GM12874 (cell line): ENCODE data around the gene RORC.

Source experiments
- TF ChIP-seq, protein P1 (sequence below): IDR thresholded peaks from 2 replicates; pipeline ENCODE4 v1.5.1; 2011; ENCODE audit warnings: low read depth, mild to moderate bottlenecking, control low read depth, low read length, moderate library complexity; ENCODE audit not compliant: insufficient read depth

Gene RORC

DNA sequence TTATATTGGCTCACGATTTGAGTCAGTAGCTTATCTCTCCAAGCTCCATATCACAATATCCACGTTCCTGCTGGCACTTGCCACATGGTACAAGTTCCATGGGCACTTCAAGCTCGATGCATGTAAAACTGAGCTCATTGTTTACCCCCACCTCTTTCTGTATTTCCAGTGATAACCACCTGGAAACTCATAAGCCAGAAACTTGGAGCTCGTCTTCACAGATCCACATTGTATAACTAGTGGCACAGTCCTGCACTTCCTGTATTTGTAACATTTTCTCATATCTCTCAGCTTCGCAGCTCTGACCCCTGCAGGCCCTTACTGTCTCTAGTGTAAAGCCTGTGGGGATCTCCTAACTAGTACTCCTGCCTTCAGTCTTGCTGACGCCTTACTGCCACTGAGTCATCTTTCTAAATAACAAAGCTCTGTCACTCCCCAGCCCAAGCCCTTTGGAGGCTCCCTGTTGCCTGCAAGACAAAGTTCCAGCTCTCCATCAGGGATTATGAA is 14.5 kb upstream of the RORC start:
- TF ChIP-seq, protein P1, sequence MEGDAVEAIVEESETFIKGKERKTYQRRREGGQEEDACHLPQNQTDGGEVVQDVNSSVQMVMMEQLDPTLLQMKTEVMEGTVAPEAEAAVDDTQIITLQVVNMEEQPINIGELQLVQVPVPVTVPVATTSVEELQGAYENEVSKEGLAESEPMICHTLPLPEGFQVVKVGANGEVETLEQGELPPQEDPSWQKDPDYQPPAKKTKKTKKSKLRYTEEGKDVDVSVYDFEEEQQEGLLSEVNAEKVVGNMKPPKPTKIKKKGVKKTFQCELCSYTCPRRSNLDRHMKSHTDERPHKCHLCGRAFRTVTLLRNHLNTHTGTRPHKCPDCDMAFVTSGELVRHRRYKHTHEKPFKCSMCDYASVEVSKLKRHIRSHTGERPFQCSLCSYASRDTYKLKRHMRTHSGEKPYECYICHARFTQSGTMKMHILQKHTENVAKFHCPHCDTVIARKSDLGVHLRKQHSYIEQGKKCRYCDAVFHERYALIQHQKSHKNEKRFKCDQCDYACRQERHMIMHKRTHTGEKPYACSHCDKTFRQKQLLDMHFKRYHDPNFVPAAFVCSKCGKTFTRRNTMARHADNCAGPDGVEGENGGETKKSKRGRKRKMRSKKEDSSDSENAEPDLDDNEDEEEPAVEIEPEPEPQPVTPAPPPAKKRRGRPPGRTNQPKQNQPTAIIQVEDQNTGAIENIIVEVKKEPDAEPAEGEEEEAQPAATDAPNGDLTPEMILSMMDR: no peak

DNA sequence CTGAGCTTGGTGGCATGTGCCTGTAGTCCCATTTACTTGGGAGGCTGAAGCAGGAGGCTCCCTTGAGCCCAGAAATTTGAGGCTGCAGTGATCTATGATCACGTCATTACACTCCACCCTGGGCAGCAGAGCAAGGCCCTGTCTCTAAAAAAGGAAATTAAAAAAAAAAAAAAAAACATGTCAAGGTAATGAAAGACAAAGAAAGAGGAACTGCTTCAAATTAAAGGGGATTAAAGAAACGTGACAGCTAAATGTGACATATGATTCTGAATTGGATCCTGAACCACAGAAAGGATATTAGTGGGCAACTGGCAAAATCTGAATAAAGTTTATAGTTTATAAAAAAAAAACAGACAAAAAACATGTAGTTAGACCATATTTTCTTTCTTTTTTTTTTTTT is 11.8 kb upstream of the RORC start:
- TF ChIP-seq, protein P1: no peak

DNA sequence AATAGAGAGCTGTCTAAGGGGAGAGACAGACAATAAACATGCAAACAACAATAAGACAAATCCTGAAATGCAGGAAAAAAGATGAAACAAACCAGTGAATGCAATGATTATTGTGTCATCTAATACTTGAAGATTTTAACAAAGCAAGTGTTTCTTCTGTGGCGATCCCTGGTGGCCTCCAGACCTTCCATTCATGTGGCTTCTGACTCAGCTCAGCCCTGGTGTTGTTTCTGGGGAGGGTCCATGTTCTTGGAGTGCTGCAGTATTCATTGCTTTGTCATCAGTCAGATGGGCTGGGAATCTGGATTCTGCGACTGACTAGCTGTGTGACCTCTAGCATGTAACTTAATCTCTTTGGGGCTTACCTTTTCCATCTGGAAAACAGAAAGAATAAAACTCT is 9.5 kb upstream of the RORC start:
- TF ChIP-seq, protein P1: no peak

DNA sequence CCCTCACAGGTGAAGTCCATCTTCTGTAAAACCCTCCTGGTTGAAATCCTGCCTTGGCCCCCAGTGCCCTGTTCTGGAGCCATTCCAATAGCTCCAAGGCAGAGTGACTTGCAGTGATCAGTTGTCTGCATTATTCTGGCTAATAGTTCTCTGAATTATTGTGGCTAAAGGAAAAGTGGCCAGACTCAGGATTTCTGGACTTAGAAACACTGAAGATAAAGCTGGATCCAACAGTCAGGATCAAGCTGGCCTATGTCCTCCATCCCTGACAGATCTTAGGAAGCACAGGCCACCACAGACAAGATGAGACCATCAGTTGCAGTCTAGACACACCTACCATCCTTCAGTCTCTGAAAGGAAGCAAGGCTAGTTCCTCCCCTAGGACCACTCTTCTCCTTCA is 8.8 kb upstream of the RORC start:
- TF ChIP-seq, protein P1: no peak

DNA sequence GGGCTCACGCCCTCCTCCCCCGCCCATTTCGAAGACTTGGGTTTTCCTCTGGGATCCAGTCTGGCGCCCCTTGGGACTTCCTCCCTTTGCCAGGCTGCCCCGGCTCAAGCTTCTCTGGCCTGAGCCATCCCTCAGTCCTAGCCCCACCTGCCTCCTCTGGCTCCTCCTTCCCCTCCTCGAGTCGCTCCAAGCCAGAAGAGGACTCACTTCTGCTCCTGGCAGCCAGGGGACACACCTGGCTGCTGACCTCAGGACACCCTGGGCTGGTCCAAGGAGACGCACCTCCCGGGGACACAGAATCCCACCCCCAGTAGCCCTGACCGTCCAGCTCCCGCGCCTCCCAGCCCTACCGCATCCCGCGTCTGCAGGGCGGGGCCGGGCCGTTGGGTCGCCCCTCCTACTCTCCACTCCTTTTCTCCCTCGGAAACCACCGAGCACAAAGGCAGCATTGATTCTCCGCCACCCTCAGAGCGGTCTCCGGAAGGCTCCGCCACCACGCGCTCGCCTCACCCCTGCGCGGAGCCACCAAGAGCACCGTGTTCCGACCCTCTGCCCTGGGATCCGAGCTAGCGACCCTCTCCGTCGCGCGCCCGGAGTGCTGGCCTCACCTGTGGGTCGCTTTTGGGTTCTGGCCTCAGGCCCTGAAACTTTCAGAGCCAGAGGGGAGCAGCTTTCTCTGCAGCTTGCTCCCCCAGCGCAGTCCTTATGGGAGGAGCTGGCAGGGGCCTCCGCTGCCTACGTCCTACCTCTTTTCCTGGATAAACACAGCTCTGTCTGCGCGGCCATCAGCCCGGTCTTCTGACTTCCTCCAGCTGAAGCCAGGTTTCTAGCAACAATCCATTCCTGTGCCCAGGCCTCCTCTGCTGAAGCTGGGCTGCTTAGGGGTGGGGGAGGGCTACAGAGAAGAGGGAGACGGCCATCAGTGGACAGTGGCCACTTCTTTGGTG is 8.1 kb upstream of the RORC start, which contains the start of gene C2CD4D:
Gene C2CD4D, minus strand, starts transcription at position 364 of the 947 bp plus-strand sequence. CDS start 831 bp downstream, outside the sequence.
- TF ChIP-seq, protein P1: no peak

DNA sequence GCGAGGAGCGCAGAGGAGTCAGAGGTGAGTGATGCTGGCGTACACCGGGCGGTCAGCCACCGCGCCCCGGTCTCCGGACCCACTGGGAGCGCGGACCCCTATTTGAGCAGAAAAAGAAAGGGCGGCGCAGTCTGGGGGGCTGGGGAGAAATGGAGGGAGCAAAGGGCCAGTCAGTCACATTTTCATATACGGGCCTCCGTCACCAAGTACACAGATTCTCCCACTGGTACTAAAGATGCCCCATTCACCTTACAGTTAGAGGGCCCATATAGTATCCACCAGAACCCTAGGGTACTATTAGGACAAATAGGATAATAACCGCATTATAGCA is 7.4 kb upstream of the RORC start:
- TF ChIP-seq, protein P1: no peak

DNA sequence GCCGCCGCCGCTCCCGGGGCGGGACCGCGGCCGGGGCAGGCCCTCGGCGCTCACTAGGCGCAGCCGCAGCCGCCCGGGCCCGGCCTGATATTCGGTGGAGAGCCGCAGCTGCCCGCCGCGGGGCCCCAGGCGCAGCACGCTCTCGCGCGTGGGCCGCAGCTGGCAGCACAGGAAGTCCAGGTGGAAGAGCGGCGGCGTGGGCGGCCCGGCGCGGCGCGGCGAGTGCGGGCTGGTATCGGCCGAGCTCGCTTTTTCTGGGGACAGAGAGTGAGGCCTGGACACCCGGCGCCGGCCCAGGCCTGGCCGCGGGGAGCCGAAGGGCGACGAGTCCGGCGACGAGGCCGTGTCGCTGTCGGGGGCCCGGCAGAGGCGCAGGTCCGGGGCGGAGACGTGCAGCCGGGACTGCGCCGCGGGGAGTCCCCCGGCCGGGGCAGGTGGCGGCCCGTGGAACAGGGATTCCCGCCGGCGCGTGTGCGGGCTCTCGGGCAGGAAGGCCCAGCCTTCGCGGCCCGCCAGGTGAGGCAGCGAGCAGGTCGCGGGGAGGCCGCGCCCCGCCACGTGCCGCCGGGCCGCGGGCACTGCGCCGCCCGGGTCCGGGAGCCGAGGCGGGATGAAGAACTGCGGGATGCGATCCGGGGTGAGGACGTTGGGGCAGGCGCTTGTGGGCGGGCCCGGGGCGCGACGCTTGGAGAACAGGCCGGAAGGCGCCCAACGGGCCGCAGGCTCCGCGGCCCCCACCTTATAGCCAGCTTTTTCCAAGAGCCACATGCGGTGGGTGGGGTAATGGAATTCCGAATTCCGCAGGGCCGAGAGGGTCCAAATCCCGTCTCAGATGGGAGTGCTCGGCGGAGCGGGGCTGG is 6.8 kb upstream of the RORC start:
- TF ChIP-seq, protein P1: no peak
